Measurements from ENCODE around the gene CATSPERE.
"Not testable (repeated sequence)": the region's sequence is repeated elsewhere in the genome, so short reads cannot be mapped to it uniquely, and the experiment has no call there.

CATSPERE gene

DNA sequence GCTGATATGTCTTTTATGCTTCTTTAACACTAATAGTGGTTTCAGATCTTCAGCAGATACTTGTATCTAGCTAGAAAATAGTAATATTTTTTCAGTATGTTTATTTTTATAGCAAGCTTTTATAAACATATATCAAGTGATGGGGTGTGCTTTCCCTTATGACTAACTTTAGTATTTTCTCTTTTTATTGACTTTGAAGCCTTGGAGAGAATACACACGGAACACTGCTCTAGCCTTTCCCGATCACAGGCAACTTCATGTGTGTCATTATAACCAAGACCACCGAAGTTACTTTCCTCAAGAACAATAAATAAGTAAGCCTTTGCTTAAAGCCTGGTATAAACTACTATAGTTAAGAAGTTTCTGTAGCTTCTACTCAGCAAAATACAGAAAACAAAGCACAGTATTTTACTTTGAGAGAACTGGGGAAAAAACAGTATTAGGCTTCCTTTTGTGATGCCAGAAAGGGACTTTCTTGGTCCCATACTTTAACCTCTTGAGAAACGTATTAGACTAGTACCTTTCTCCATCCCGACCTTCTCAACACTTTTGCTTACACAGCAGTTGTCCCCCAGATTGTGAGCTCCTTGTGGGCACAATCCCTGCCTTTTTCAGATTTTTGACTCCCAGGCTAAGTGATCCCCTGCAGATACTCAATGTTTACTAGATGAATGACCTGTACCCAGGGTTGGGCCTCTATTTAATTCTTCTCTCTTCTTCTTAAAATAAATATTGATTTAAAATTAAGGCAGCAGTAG lies 12.6 kb upstream of the CATSPERE start:
- DNase-seq (ENCODE audit: low read depth), result no peak

DNA sequence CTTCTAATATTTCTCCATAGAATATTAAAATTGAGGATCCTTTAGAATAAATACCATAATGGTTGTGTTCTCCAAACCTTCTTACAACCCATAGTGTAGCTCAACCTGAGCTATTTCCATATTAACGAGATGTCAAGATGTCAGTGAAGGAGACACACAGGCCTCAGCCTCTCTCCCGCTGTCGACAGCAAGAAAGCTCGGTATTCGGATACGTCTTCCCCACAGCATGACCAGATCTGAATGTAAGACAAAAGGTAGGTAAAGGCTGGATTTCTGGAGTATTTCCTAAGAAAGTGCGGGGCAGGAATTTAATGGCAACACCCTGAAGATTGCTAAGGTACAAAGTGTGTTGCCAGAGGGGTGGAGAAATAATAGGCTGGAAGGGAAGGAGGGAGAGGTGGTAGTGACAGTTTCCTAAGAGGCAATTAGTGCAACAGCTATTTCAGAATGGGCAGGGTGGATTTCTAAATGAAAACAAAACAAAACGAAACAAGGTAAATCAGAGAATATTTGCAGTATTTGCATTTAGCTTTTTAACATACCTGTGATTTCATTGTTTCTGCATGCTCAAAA lies 11.1 kb upstream of the CATSPERE start:
- DNase-seq (ENCODE audit: low read depth), result no peak

DNA sequence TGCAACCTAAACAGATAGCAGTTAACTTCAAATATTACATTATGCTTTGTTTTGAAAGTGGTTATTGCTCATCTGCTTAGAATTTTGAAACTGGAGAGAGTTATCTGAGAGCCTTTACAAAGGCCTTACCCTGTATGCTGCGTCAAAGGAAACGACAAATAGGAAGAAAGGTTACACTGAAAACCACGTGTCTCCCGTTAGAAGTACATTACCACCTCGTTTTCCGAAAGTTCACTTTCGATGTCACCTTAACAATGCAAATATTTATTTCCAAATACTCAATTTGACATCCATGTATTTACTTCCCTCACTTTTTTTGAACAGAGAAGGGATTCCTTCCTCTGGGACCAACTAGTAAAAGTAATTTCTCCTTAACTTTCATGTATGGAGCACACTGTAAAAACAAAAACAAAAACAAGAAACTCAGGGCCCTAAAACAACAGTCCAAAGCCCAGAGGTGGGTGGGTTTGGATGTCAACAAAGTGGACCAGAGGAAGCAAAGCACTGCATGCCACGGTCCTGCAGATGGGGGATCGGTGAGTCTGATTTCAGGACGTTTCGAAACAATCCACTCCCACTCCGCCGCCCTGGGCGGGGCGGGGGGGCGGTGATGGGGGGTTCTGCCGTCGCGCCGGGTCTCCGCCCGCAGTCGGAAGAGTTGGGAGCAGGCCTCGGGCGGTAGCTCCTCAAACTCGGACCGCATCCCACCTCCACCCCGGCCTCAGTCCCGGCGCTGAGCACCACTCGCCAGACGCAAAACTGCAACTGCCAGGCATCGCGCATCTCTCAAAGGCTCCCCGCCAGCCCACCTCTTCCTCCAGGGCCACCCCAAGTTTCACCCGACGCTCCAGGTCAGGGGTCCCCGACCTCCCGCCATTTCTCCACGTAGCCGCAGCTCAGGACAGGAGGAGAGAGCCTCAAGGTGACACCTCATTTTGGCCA lies 10.2 kb upstream of the CATSPERE start:
- DNase-seq (ENCODE audit: low read depth), result peak; percentile 55

DNA sequence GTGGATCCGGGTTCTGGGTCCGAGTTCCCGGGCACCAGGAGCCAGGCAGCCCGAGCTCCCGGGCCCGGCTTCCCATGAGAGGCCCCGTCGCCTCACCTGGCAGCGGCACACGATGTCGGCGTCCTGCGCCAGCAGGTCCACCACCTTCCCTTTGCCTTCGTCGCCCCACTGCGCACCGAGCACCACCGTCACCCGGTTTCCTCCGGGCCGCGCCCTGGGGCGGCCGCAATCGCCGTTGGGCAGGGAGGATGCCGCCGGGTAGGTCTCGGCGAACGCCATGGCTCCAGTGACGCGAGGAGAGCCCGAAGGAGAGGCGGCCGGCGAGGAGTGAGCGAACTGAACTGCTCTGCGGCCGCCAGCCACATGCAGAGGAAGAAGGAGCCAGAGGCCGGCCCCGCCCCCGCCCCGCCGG lies 9.5 kb upstream of the CATSPERE start, which contains the start of gene ADSS2:
Gene ADSS2, minus strand, starts transcription at position 371 of the 412 bp plus-strand sequence. Its CDS starts 92 bp downstream, at position 279.
- DNase-seq (ENCODE audit: low read depth), result no peak

DNA sequence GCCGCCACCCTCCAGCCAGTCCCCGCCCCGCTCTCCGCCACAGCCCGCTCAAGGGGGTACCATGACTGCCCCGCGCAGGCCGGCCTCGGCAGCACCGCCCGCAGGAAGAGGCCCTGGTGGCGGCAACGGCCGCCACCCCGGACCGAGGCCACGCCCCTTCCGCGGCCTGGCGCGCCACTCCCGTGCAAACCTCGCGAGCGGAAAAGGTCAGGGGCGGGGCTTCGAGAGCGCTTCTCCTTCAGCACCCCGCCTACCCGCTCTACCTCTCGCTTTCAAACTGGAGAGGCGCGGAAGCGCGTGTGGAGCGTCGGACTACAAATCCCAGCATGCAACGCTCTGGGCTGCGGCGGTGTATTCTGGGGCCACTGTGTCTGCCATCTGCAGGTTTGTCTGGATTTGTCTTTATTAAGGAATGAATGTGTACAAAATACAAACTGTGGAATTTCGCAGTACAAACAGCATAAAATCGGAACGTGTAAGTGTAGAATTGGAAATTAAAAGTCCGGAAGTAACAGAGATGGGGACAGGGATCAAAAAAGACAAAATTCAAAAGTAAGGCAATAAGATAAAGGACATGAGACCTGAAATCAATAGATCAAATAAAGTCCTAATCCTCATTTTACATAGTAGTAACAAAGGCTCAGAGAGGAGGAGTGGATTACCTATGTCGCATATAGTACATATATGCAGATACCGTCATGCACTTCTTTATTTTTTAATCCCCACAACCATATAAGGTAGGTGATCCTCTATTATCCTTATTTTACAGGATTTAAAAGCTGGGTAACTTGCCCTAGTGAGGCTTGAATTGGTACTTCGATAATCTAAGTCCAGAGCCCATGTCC lies 8.9 kb upstream of the CATSPERE start:
- peak; percentile 98 for DNase-seq (ENCODE audit: low read depth)

DNA sequence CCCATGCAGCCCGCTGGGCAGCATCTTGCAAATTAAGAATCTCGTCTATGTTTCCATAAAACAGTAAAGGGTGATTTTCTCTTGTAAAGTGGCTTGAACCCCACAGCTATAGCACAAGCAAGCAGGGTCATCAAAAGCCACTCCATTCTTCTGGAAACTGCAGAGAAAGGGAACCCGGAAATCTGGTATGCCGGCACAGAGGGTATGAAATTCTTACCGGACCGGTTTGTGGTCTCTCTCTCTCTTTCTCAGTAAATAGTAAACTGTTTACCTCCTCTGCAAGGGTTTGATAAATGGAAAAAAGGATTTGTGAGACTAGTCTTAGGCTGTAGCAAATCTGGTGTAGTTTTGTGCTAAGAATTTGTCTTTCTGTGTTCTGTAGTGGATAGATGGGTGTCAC lies 6.7 kb upstream of the CATSPERE start:
- no peak for DNase-seq (ENCODE audit: low read depth)

DNA sequence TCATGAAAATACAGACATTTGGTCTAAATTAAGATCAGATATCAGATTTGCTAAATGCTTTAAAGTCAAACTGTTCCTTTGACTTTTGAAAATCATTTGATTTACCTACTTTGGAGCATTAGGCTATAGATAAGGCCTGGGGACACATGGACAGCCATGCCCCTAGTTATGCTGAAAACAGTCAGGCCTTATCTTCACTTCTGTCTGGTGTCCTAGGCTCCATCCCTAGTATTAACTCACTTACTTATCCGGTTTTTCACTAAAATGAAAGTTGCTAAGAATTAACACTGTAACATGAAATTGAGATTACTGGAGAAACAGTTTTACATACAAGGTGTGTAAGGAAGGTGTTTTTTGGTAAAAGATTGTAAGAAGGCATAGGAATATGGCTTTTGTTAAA lies 4.5 kb upstream of the CATSPERE start:
- no peak for DNase-seq (ENCODE audit: low read depth)

DNA sequence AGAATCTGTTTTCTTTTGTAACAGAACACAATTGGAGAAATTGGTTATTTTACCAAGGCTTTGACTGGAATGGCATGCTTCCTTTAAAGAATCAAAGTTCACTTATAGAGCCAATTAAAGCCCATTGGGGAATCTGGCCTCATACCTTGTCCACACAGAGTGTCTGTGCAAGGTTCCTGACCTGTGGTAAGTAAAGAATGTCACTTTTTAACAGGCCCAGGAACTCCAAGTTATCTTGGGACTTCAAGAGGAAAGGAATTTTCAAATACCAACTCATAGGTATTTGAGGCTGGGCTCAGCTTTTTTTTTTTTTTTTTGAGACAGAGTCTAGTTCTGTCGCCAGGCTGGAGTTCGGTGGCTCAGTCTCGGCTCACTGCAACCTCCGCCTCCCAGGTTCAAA lies 2.3 kb upstream of the CATSPERE start:
- no peak for DNase-seq (ENCODE audit: low read depth)

DNA sequence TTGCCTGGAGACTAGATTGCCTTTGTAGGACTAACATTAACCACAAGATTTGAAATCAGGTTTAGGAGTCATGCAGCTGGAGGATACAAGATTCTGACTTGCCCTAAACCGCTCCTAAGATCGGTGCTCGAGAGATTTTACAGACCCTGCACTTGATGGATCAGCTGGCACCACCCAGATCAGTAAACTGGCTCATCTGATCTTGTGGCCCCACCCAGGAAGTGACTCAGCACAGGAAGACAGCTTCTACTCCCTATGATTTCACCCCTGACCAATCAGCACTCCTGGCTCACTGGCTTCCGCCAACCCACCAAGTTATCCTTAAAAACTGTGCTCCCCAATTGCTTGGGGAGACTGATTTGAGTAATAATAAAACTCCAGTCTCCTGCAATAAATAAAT lies 876 bp upstream of the CATSPERE start:
- DNase-seq (ENCODE audit: low read depth), result peak; percentile 13

DNA sequence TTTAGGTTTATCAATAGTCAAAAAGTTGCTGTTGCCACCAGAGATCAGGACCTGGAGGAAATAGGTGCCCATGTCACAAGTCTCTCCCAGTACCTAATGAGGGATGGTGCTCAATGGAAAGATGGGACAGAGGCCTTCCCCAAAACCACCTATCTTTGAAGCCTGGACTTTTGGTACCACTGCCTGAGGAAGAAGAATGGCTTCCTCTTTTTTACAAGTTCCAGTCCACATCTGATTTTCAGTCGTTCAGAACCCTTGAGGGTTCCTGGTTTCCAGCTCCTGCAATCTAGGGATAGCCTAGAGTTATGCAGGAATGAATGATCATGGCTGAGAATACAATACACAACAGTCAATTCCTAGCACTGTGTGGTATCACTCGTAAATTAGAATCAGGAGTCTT lies 5.7 kb downstream of the CATSPERE start:
- DNase-seq (ENCODE audit: low read depth), result no peak

DNA sequence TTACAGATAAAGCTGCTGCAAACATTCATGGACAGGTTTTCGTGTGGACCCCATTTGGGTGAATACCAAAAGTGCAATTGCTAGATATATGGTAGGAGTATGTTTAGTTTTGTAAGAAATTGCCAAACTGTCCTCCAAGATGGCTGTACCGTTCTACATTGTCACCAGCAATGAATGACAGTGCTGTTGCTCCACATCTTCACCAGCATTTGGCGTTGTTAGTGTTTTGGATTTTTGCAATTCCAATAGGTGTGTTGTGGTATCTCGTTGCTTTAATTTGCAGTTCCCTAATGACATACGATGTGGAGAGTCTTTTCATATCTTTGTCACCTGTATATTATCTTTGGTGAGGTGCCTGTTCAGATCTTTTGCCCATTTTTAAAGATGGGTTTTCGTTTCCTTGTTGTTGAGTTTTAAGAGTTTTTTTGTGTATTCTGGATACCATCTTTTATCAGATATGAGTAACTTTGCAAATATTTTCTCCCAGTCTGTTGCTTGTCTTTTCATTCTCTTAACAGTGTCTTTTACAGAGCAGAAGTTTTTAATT lies 12.1 kb downstream of the CATSPERE start:
- no peak for DNase-seq (ENCODE audit: low read depth)

DNA sequence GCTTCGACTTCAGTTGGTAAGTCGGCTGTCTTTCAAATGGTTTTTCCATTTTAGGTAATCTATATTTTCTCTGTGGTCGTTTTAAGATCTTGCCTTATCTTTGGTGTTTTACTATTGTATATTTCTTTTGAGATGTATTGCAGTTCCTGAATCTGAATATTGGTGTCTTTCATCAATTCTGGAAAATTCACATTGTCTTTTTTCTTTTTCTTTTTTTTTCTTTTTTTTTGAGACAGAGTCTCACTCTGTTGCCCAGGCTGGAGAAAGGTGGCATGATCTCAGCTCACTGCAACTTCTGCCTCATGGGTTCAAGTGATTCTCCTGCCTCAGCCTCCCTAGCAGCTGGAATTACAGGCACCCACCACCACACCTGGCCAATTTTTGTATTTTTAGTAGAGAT lies 23.9 kb downstream of the CATSPERE start:
- not testable (repeated sequence) for DNase-seq (ENCODE audit: low read depth)

DNA sequence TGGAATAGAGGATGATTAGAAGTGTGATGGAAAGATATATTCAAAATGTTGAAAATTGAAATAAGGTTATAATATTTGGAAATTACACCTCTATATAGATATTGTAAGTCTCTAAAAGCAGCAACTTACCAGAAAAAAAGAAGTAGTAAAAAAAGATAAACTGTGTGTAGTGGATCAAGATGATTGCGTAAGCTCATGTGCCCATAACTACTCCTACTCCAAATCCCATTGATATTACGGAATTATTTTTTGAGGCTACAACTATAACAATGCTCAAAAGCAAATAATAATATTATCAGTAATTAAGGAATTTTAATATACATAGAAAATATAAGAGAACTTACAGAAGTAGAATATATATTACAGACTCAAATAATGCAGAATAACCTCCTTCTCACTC lies 33.6 kb downstream of the CATSPERE start:
- DNase-seq (ENCODE audit: low read depth), result no peak

DNA sequence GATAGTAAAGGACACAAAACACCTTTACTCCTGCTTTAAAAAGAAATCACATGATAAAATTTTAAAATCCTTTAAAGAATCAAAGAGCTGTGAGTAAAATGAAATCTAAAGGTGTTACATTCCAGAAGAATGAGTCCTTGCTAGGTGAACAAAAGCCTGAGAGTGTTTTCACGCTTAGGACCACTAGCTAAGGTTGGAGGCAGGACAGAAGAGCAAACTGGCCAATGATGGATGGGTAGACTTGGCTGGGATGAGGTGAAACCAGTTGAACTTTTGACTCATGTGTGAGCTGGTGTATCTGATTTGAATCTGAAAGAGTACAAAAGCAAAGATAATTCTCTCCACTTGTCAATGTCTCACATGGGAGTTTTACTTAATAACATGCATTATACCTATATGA lies 35.1 kb downstream of the CATSPERE start:
- DNase-seq (ENCODE audit: low read depth), result no peak

DNA sequence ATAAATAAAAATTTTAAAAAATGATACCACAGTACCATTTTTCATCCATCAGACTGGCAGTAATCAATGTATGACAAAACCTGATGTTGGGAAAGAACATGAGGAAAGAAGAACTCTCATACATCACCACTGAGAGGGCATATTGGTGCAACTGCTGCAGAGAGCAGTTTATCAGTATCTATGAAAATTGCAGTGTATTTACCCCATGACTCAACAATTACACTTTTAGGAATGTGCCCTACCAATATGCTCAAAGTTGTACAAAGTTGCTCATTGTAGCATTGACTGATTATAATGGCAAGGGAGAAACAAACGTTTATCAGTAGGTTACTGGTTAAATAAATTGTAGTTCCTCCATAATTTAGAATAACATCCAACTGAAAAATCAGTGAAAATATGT lies 36.7 kb downstream of the CATSPERE start:
- no peak for DNase-seq (ENCODE audit: low read depth)

DNA sequence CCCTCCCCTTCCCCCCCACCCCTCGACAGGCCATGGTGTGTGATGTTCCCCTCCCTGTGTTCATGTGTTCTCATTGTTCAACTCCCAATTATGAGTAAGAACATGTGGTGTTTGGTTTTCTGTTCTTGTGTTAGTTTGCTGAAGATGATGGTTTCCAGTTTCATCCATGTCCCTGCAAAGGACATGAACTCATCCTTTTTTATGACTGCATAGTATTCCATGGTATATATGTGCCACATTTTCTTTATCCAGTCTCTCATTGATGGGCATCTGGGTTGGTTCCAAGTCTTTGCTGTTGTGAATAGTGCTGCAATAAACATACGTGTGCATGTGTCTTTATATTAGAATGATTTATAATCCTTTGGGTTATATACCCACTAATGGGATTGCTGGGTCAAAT lies 38.4 kb downstream of the CATSPERE start:
- DNase-seq (ENCODE audit: low read depth), result not testable (repeated sequence)

DNA sequence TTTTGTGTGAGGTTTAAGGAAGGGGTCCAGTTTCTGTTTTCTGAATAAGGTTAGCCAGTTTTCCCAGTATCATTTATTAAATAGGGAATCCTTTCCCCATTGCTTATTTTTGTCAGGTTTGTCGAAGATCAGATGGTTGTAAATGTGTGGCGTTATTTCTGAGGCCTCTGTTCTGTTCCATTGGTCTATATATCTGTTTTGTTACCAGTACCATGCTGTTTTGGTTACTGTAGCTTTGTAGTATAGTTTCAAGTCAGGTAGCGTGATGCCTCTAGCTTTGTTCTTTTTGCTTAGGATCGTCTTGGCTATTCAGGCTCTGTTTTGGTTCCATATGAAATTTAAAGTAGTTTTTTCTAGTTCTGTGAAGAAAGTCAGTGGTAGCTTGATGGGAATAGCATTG lies 39.4 kb downstream of the CATSPERE start:
- not testable (repeated sequence) for DNase-seq (ENCODE audit: low read depth)

DNA sequence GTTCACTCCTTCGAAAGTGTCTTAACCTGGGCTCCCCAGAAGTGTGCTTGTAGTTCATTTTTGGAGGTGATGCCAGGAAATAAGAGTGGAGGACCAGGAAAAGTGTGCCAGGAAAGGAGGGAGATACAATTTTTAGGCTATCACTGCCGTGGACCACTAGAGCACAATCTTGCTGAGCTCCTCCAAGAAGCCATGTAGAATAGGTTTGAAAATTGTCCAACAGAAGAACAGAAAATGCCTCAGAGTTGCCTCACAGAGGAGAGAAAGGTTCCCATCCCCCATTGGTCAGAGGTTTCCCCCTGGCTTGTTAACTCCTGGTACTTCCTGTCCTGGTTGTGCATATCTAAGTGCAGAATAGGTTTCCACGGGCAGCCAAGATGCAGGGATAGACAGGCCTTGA lies 41.6 kb downstream of the CATSPERE start:
- no peak for DNase-seq (ENCODE audit: low read depth)

DNA sequence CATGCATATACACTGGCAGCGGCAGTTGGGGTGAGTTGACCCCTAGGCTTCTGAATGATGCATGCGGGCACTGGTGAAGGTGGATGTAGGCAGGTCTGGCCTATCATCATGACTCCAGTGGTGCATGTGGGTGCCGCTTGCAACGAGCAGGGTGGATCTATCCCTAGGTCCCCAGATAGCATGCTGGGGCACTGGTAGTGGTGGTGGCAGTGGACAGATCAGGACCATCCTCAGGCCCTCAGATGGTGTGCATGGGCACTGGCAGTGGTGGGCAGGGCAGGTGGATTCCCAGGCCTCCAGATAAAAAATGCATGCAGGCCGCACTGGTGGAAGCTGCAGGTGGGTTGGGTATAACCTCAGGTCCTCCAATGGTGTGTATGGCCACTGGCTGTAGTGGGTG lies 52.4 kb downstream of the CATSPERE start:
- DNase-seq (ENCODE audit: low read depth), result no peak

DNA sequence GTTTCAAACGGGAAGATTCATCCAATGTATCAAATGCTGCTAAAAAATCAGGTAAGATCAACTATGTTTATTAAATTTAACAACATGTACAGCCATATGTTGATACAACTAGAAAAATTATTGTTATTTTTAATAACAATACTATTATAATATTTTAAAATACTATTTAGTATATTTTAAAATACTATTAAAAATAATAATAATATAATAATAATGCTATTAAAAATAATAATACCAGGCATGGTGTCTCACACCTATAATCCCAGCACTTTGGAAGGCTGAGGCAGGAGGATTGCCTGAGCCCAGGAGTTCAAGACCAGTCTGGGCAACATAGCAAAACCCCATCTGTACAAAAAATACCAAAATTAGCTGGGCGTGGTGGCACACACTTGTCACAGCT lies 54.6 kb downstream of the CATSPERE start:
- no peak for DNase-seq (ENCODE audit: low read depth)

DNA sequence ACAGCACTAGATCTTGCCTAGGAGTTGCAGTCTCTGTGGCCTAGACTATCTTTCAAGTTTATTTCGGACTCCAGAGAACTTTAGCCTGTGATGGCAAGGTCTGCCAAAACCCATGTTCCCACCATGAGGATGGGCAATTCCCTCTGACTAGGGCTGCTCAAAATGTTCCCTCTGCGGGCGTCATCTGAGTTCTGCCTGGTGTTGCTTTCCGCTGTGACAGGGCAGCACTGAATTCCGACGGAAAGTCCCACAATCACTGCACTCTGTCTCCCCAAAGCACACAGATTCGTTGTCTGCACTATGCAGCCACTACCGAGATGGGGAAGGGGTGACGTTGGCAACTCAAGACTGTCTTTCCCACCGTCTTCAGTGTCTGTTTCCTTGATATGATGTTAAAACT lies 75.2 kb downstream of the CATSPERE start:
- DNase-seq (ENCODE audit: low read depth), result no peak

DNA sequence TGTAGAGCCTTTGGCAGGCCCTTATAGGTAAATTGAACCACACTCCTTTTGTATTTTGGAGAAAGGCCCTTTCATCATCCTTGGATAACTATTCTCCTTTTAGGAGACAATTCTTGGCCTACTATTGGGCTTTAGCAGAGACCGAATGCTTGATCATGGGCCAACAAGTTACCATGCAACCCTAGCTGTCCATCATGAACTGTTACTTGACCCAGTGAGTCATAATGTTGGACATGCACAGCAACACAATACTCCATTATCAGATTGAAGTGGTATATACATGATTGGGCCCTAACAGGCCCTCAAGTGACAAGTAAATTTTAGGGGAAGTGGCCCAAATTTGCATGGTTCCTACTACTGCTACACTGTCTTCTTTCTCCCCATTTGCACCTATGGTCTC lies 84.4 kb downstream of the CATSPERE start:
- DNase-seq (ENCODE audit: low read depth), result no peak

Measured in activated T-cell treated with anti-CD3 and anti-CD28 coated beads for 48 hours (primary cell).